HepG2 (cell line): Measurements from ENCODE around the gene RSPRY1. TPM values are rescaled to one million over a fixed set of nuclear protein-coding genes. Genes with fewer than 3 reads are reported as not detected.
A peak's percentile ranks its signal among the peaks of the same experiment; 100 is the strongest.

Source experiments
- ATF7-NPFF ChIP-seq: sonication (generic); formaldehyde crosslinking; IDR thresholded peaks from 2 replicates; pipeline ENCODE4 v1.8.1; 2023; ENCODE audit warnings: mild to moderate bottlenecking, low read depth, missing genetic modification reagents, moderate library complexity
- CBFB ChIP-seq: sonication (generic); formaldehyde crosslinking; IDR thresholded peaks from 2 replicates; pipeline ENCODE4 v1.4.0; 2020; ENCODE audit warnings: missing genetic modification reagents
- FOXC1 ChIP-seq: sonication (generic); formaldehyde crosslinking; IDR thresholded peaks from 2 replicates; pipeline ENCODE4 v1.8.0; 2022; ENCODE audit warnings: mild to moderate bottlenecking, missing genetic modification reagents, borderline replicate concordance
- POLR2AphosphoS2 ChIP-seq: IDR thresholded peaks from 2 replicates; pipeline ENCODE4 v1.6.1; 2011; ENCODE audit warnings: low read depth, low read length, improper control_type of control experiment
- SMARCC2 ChIP-seq: fragments of 450-650 bp; IDR thresholded peaks from 2 replicates; pipeline ENCODE4 v1.6.1; 2017; ENCODE audit warnings: antibody characterized with exemption, mild to moderate bottlenecking
- SYNCRIP ChIP-seq: fragments of 200-400 bp; formaldehyde crosslinking; IDR thresholded peaks from 2 replicates; pipeline ENCODE4 v1.6.1; 2018; ENCODE audit warnings: mild to moderate bottlenecking, low read depth, low read length; ENCODE audit not compliant: insufficient read depth
- TEAD3 ChIP-seq: optimal IDR thresholded peaks from 2 replicates; pipeline ENCODE3; 2016; ENCODE audit warnings: borderline replicate concordance
- ZFP37 ChIP-seq: sonication (generic); formaldehyde crosslinking; IDR thresholded peaks from 2 replicates; pipeline ENCODE4 v1.4.0; 2020; ENCODE audit warnings: missing genetic modification reagents, borderline replicate concordance
- ZNF354B ChIP-seq: sonication (generic); formaldehyde crosslinking; IDR thresholded peaks from 2 replicates; pipeline ENCODE4 v1.8.0; 2022; ENCODE audit warnings: mild to moderate bottlenecking, missing genetic modification reagents
- ZNF552 ChIP-seq: sonication (generic); formaldehyde crosslinking; IDR thresholded peaks from 2 replicates; pipeline ENCODE4 v1.9.0; 2022; ENCODE audit warnings: missing genetic modification reagents, mild to moderate bottlenecking, borderline replicate concordance
- ZNF746 ChIP-seq: sonication (generic); formaldehyde crosslinking; IDR thresholded peaks from 2 replicates; pipeline ENCODE4 v1.8.0; 2022; ENCODE audit warnings: mild to moderate bottlenecking, missing genetic modification reagents
- ZNF776 ChIP-seq: sonication (generic); formaldehyde crosslinking; IDR thresholded peaks from 2 replicates; pipeline ENCODE4 v1.4.0; 2020; ENCODE audit warnings: mild to moderate bottlenecking, missing genetic modification reagents
- ZSCAN22 ChIP-seq: sonication (generic); formaldehyde crosslinking; IDR thresholded peaks from 2 replicates; pipeline ENCODE4 v1.4.0; 2020; ENCODE audit warnings: mild to moderate bottlenecking, missing genetic modification reagents
- polyA plus RNA-seq, 8 experiments: library from polyadenylated mRNA; depleted of rRNA in 3 of 8; stranded (reverse) in 7 of 8; unstranded in 1 of 8; fragments of >200 nt; fragmentation: Illumina TruSeq in 4 of 8; extraction: Trizol in 4 of 8; gene quantifications; 2 replicates each; pipeline versions ENCODE4 v1.2.1 to v1.2.3, GENCODE V29; 2011 to 2016; ENCODE audit warnings: low read depth in 4 of 8, missing spikeins in 1 of 8, mixed read lengths in 1 of 8; ENCODE audit not compliant: insufficient read depth in 1 of 8
- total RNA-seq, 5 experiments: library from RNA; depleted of rRNA; stranded (reverse); fragments of >200 nt; fragmentation: Illumina TruSeq; extraction: Trizol; gene quantifications; 2 replicates each; pipeline ENCODE4 v1.2.3, GENCODE V29; 2016; ENCODE audit warnings: low read depth in 1 of 5
- TF ChIP-seq, protein P1 (sequence below): sonication (generic); formaldehyde crosslinking; IDR thresholded peaks from 2 replicates; pipeline ENCODE4 v1.4.0; 2020; ENCODE audit warnings: mild to moderate bottlenecking, missing genetic modification reagents
- TF ChIP-seq, protein P2 (sequence below): sonication (generic); formaldehyde crosslinking; IDR thresholded peaks from 2 replicates; pipeline ENCODE4 v1.9.0; 2022; ENCODE audit warnings: low read depth, missing genetic modification reagents
- TF ChIP-seq, protein P3 (sequence below): sonication (generic); formaldehyde crosslinking; IDR thresholded peaks from 2 replicates; pipeline ENCODE4 v1.8.1; 2023; ENCODE audit warnings: mild to moderate bottlenecking, missing genetic modification reagents

RSPRY1 gene
- total and polyA plus RNA-seq, 2 of the 13 experiments (the other 11 are each of a cell fraction or from before 2014, with no cell fraction given): 53.4 to 61.0 TPM

DNA sequence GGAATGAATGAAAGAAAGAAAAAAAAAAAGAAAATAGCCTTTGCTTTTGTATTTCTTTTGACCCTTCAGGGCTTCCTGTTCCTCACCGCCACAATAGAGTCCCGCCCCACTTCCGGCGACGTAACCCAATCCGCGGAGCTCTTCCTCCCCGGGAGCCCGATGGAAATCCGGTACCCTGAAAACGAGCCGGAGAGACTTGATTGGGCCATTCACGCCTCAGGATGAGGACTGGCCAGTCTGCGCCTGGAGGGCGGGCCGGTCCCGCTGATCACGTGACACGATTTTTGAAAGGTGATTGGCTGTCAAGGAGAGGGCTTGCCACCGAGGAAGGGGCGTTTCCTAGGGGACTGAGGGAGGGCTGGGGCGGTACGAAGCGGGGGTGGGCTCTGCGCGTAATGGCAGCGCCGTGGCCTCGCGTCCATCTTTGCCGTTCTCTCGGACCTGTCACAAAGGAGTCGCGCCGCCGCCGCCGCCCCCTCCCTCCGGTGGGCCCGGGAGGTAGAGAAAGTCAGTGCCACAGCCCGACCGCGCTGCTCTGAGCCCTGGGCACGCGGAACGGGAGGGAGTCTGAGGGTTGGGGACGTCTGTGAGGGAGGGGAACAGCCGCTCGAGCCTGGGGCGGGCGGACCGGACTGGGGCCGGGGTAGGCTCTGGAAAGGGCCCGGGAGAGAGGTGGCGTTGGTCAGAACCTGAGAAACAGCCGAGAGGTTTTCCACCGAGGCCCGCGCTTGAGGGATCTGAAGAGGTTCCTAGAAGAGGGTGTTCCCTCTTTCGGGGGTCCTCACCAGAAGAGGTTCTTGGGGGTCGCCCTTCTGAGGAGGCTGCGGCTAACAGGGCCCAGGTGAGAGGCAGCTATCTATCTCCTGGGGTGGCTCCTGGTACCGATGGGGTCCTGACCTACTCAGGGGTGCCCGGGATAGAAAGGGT is at the start of gene RSPRY1, which contains the start of gene PSME3IP1 (continued):
- TF ChIP-seq, protein P1, sequence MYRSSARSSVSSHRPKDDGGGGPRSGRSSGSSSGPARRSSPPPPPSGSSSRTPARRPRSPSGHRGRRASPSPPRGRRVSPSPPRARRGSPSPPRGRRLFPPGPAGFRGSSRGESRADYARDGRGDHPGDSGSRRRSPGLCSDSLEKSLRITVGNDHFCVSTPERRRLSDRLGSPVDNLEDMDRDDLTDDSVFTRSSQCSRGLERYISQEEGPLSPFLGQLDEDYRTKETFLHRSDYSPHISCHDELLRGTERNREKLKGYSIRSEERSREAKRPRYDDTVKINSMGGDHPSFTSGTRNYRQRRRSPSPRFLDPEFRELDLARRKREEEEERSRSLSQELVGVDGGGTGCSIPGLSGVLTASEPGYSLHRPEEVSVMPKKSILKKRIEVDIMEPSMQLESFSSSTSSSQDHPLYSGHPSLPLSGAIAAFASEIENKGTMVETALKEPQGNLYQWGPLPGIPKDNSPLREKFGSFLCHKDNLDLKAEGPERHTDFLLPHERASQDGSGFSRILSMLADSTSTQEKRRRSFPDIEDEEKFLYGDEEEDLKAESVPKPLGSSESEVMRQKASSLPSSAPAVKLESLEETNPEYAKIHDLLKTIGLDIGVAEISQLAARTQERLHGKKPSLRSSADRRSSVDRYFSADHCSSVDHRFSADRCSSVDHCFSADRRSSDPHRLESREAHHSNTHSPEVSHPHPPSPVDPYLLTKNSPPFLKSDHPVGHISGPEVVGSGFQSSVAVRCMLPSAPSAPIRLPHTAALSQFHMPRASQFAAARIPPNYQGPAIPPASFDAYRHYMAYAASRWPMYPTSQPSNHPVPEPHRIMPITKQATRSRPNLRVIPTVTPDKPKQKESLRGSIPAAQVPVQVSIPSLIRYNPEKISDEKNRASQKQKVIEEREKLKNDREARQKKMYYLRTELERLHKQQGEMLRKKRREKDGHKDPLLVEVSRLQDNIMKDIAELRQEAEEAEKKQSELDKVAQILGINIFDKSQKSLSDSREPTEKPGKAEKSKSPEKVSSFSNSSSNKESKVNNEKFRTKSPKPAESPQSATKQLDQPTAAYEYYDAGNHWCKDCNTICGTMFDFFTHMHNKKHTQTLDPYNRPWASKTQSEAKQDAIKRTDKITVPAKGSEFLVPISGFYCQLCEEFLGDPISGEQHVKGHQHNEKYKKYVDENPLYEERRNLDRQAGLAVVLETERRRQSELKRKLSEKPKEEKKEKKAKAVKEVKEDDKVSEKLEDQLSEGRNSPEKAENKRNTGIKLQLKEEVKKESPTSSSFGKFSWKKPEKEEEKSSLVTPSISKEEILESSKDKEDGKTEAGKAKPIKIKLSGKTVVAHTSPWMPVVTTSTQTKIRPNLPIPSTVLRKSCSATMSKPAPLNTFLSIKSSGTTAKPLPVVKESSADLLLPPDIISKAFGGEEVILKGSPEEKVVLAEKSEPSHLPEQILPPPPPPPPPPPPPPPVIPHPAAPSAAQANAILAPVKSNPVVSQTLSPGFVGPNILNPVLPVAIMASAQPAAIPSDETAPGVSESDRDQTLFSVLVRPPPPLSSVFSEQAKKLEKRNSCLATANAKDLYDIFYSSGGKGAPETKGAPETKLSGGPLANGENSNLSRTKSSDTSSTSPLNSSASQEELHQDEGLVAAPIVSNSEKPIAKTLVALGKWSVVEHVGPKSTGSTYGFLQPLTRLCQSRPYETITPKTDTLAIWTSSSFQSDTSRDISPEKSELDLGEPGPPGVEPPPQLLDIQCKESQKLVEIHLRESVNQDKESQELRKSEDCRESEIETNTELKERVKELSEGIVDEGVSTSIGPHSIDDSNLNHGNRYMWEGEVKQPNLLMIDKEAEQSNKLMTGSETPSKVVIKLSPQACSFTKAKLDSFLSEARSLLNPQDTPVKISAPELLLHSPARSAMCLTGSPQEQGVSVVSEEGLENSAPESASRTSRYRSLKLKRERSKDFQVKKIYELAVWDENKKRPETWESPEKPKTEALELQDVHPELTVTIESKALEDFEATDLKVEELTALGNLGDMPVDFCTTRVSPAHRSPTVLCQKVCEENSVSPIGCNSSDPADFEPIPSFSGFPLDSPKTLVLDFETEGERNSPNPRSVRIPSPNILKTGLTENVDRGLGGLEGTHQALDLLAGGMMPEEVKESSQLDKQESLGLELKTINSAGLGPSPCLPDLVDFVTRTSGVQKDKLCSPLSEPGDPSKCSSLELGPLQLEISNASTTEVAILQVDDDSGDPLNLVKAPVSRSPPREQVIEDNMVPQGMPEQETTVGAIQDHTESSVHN (CRISPR knock-in tag): no peak
- no peak for TF ChIP-seq ZFP37 (CRISPR knock-in tag)
- peak; percentile 41; the same call in 1 of the 2 replicates for TF ChIP-seq ZNF354B (CRISPR knock-in tag)
- TF ChIP-seq SYNCRIP: no peak
- TF ChIP-seq FOXC1: peak; percentile 19; the same call in 1 of the 2 replicates
- TF ChIP-seq, protein P2, sequence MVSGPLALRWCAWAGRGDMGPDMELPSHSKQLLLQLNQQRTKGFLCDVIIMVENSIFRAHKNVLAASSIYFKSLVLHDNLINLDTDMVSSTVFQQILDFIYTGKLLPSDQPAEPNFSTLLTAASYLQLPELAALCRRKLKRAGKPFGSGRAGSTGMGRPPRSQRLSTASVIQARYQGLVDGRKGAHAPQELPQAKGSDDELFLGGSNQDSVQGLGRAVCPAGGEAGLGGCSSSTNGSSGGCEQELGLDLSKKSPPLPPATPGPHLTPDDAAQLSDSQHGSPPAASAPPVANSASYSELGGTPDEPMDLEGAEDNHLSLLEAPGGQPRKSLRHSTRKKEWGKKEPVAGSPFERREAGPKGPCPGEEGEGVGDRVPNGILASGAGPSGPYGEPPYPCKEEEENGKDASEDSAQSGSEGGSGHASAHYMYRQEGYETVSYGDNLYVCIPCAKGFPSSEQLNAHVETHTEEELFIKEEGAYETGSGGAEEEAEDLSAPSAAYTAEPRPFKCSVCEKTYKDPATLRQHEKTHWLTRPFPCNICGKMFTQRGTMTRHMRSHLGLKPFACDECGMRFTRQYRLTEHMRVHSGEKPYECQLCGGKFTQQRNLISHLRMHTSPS (CRISPR knock-in tag): 0 out of 2 replicates have a peak, but pooled peaks have one; percentile 58
- TF ChIP-seq ATF7-NPFF: 0 out of 2 replicates have a peak, but pooled peaks have one; percentile 52
- TF ChIP-seq TEAD3 (CRISPR knock-in tag): no peak
- peak; percentile 72 for TF ChIP-seq ZNF746 (CRISPR knock-in tag)
- no peak for TF ChIP-seq ZSCAN22 (CRISPR knock-in tag)
- no peak; the same call in 1 of the 2 replicates for TF ChIP-seq ZNF776 (CRISPR knock-in tag)
- 0 out of 2 replicates have a peak, but pooled peaks have one; percentile 56 for TF ChIP-seq POLR2AphosphoS2
- peak; percentile 80 for TF ChIP-seq CBFB
- TF ChIP-seq ZNF552: peak; percentile 21; the same call in 1 of the 2 replicates
- TF ChIP-seq SMARCC2: no peak
- TF ChIP-seq, protein P3, sequence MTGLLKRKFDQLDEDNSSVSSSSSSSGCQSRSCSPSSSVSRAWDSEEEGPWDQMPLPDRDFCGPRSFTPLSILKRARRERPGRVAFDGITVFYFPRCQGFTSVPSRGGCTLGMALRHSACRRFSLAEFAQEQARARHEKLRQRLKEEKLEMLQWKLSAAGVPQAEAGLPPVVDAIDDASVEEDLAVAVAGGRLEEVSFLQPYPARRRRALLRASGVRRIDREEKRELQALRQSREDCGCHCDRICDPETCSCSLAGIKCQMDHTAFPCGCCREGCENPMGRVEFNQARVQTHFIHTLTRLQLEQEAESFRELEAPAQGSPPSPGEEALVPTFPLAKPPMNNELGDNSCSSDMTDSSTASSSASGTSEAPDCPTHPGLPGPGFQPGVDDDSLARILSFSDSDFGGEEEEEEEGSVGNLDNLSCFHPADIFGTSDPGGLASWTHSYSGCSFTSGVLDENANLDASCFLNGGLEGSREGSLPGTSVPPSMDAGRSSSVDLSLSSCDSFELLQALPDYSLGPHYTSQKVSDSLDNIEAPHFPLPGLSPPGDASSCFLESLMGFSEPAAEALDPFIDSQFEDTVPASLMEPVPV (CRISPR knock-in tag): no peak
